Esophagus squamous epithelium (tissue), 5 donors: ENCODE data around the gene VSTM5. TPM values are rescaled to one million over a fixed set of nuclear protein-coding genes. Genes with fewer than 3 reads are reported as not detected.

Experiments used
- DNase-seq: peaks from one replicate; lab custom pipeline; 2025; lab: John Stamatoyannopoulos, UW
- H3K27ac ChIP-seq, 4 donors: fragments of 200-600 bp; sonication (generic); one replicate each; pipeline ENCODE4 v1.5.1; 2016 to 2019; ENCODE audit warnings: mild to moderate bottlenecking in 1 of 4
- H3K27me3 ChIP-seq, 4 donors: fragments of 200-600 bp; sonication (generic); 1 replicate in 3 of 4; 2 replicates in 1 of 4; pipeline versions ENCODE4 v1.5.1 to v1.6.0; 2017 to 2021; ENCODE audit warnings: antibody characterized with exemption in 1 of 4
- H3K36me3 ChIP-seq, 3 donors: fragments of 200-600 bp; sonication (generic); one replicate each; pipeline ENCODE4 v1.5.1; 2016 to 2019
- H3K4me1 ChIP-seq, 3 donors: fragments of 200-600 bp; sonication (generic); one replicate each; pipeline ENCODE4 v1.5.1; 2017 to 2019
- H3K4me3 ChIP-seq, 4 donors: fragments of 200-600 bp; sonication (generic); 1 replicate in 3 of 4; 2 replicates in 1 of 4; pipeline ENCODE4 v1.5.1; 2016 to 2019; ENCODE audit warnings: mild to moderate bottlenecking in 2 of 4, moderate library complexity in 1 of 4
- H3K9me3 ChIP-seq, 3 donors: fragments of 200-600 bp; sonication (generic); one replicate each; pipeline ENCODE4 v1.5.1; 2016 to 2019
- CTCF ChIP-seq, 6 experiments: fragments of 450-650 bp in 4 of 6; fragments of 200-600 bp in 2 of 6; sonication (generic) in 2 of 6; IDR thresholded peaks; one replicate each; pipeline ENCODE4 v1.5.1; 2016 to 2019; ENCODE audit warnings: antibody characterized with exemption in 6 of 6, mild to moderate bottlenecking in 4 of 6, moderate library complexity in 4 of 6
- POLR2A ChIP-seq, 4 donors: fragments of 450-650 bp; IDR thresholded peaks; one replicate each; pipeline ENCODE4 v1.6.1; 2017; ENCODE audit warnings: antibody characterized with exemption in 4 of 4, mild to moderate bottlenecking in 4 of 4, moderate library complexity in 3 of 4
- WGBS, 2 donors: methylation state at CpG; one replicate each; pipeline ENCODE4 v1.1.5; 2018; 5-methylcytosine and 5-hydroxymethylcytosine counted together
- intact Hi-C: fragments of 100-400 bp; cut with DNase I; formaldehyde crosslinking; loops from one replicate; pipeline ENCODE4 v1.15.0; 2022
- total RNA-seq, 4 donors: library from RNA; depleted of rRNA; stranded (reverse); fragments of >200 nt; gene quantifications; one replicate each; pipeline ENCODE4 v1.1.0, GENCODE V29; 2016
- donor health status: DM: yes; HTN: yes; CAD: no.

The VSTM5 gene
- total RNA-seq, 4 donors from 2014 or later, result 0.19 to 0.38 TPM; not detected in 2

- Histone ChIP-seq H3K9me3 (no peaks in the 10 kb centered on the region), H3K4me1 (peaks cover 0 to 9% (median 0%) of the 10 kb centered on the region in 3 donors), H3K36me3 (no peaks in the 10 kb centered on the region), H3K27ac (no peak overlapping the region), H3K4me3 (no peak overlapping the region), H3K27me3 (no peaks in the 10 kb centered on the region)
- 89 to 92% methylated on average over 4 to 5 of the region's 8 CpGs for WGBS, 2 donors
- TF ChIP-seq POLR2A (IDR thresholded peaks at IDR 0.05) (no peak), CTCF (IDR thresholded peaks at IDR 0.05) (no peak)
- intact Hi-C loops, result no loop called here
- DNase-seq, result no peak
These were observed 11.5 kb downstream of the VSTM5 start for GRCh38 chr11:93838967-93839366.

- 64 to 86% methylated on average over 1 of the region's 1 CpG for WGBS, 2 donors
- Histone ChIP-seq H3K36me3 (no peaks in the 10 kb centered on the region), H3K4me1 (no peaks in the 10 kb centered on the region), H3K9me3 (no peaks in the 10 kb centered on the region), H3K27me3 (no peaks in the 10 kb centered on the region), H3K4me3 (no peak overlapping the region), H3K27ac (no peak overlapping the region)
- TF ChIP-seq POLR2A (IDR thresholded peaks at IDR 0.05), result no peak
- no peak for TF ChIP-seq CTCF (IDR thresholded peaks at IDR 0.05)
- DNase-seq, result no peak
- intact Hi-C loops, result no loop called here
These were observed 17.6 kb downstream of the VSTM5 start for GRCh38 chr11:93832780-93833179.

GRCh38 chr11:93831343-93832127, 18.9 kb downstream of the VSTM5 start:
- TF ChIP-seq POLR2A (IDR thresholded peaks at IDR 0.05) (no peak), CTCF (IDR thresholded peaks at IDR 0.05) (no peak)
- Histone ChIP-seq H3K9me3 (no peaks in the 10 kb centered on the region), H3K27ac (no peak overlapping the region), H3K4me3 (no peak overlapping the region), H3K27me3 (no peaks in the 10 kb centered on the region), H3K36me3 (no peaks in the 10 kb centered on the region), H3K4me1 (no peaks in the 10 kb centered on the region)
- DNase-seq, result no peak
- 55 to 79% methylated on average over 3 of the region's 3 CpGs for WGBS, 2 donors
- intact Hi-C loops, result no loop called here

GRCh38 chr11:93829598-93829997, 20.8 kb downstream of the VSTM5 start:
- no peaks in the 10 kb centered on the region for H3K27me3 ChIP-seq
- no peak overlapping the region for H3K4me3 ChIP-seq
- DNase-seq, result no peak
- no peak overlapping the region for H3K27ac ChIP-seq
- no peaks in the 10 kb centered on the region for H3K36me3 ChIP-seq
- TF ChIP-seq POLR2A (IDR thresholded peaks at IDR 0.05), result no peak
- TF ChIP-seq CTCF (IDR thresholded peaks at IDR 0.05), result no peak
- no peaks in the 10 kb centered on the region for H3K4me1 ChIP-seq
- 54 to 100% methylated on average over 1 to 2 of the region's 3 CpGs for WGBS, 2 donors
- H3K9me3 ChIP-seq, result no peaks in the 10 kb centered on the region
- intact Hi-C loops, result no loop called here

- Histone ChIP-seq H3K4me1 (no peaks in the 10 kb centered on the region), H3K27me3 (no peaks in the 10 kb centered on the region), H3K27ac (no peak overlapping the region), H3K9me3 (no peaks in the 10 kb centered on the region), H3K36me3 (no peaks in the 10 kb centered on the region), H3K4me3 (no peak overlapping the region)
- intact Hi-C loops, result no loop called here
- 83 to 86% methylated on average over 1 of the region's 1 CpG for WGBS, 2 donors
- DNase-seq, result no peak
- TF ChIP-seq CTCF (IDR thresholded peaks at IDR 0.05) (no peak), POLR2A (IDR thresholded peaks at IDR 0.05) (no peak)
These were observed 23.1 kb downstream of the VSTM5 start for GRCh38 chr11:93827363-93827762.
